GM12878 (cell line): Measurements from ENCODE around the gene UBE2QL1. TPM values are rescaled to one million over a fixed set of nuclear protein-coding genes. Genes with fewer than 3 reads are reported as not detected.

Experiments used
- ATAC-seq: fragments of 200-7000 bp; cut with Tn5 transposase; 3 replicates; pipeline ENCODE4 v1.9.1; 2020; ENCODE audit warnings: mild to moderate bottlenecking, moderate library complexity
- BruUV-seq: library from RNA; stranded (reverse); fragments of 400-500 nt; replicated peaks from 2 replicates; lab custom pipeline; 2021; lab: Mats Ljungman, UMichigan
- CTCF ChIA-PET: fragments of 300-600 bp; sonication (Branson Sonifier 250); formaldehyde crosslinking; extraction: SDS; loops from one replicate; lab custom pipeline; 2021; ENCODE audit warnings: inconsistent platforms; lab: Yijun Ruan, JAX
- POLR2A ChIA-PET: fragments of 350-600 bp; formaldehyde crosslinking; extraction: SDS; loops from one replicate; lab custom pipeline; 2021; ENCODE audit warnings: inconsistent platforms; lab: Charles Lee
- RAD21 ChIA-PET: fragments of 300-600 bp; sonication (Branson Sonifier 250); formaldehyde crosslinking; loops from one replicate; lab custom pipeline; 2023; ENCODE audit warnings: antibody characterized with exemption; ENCODE audit not compliant: unreplicated experiment; lab: Charles Lee
- SMC1A ChIA-PET: fragments of 300-600 bp; sonication (Branson Sonifier 250); formaldehyde crosslinking; loops from one replicate; lab custom pipeline; 2023; ENCODE audit not compliant: unreplicated experiment, uncharacterized antibody; lab: Charles Lee
- DNase-seq: peaks from one replicate; pipeline ENCODE4 v3.0.0-alpha.2; 2011; ENCODE audit warnings: low read depth, low spot score
- FAIRE-seq: peaks from 3 replicates; lab custom pipeline; 2011; peaks lifted over from hg19 to GRCh38; lab: Jason Lieb, UNC
- H2AFZ ChIP-seq: 2 replicates; pipeline ENCODE4 v1.6.0; 2011; ENCODE audit warnings: low read depth, low read length, control low read depth; ENCODE audit not compliant: control insufficient read depth
- H3K27ac ChIP-seq: 2 replicates; pipeline ENCODE4 v1.5.1; 2011; ENCODE audit warnings: control low read depth; ENCODE audit not compliant: control insufficient read depth, insufficient read depth
- H3K27me3 ChIP-seq, 2 experiments: replicated peaks in 1 of 2; 2 replicates each; pipeline versions ENCODE4 v1.6.0 to v1.6.1; 2011; ENCODE audit warnings: low read length in 1 of 2; ENCODE audit not compliant: control insufficient read depth in 2 of 2, insufficient read depth in 2 of 2
- H3K36me3 ChIP-seq, 2 experiments: 2 replicates each; pipeline ENCODE4 v1.5.1; 2011; ENCODE audit warnings: low read length in 1 of 2; ENCODE audit not compliant: control insufficient read depth in 2 of 2, insufficient read depth in 2 of 2
- H3K4me1 ChIP-seq: 2 replicates; pipeline ENCODE4 v1.6.1; 2011; ENCODE audit warnings: mild to moderate bottlenecking, low read length, moderate library complexity, mixed read lengths; ENCODE audit not compliant: control insufficient read depth, insufficient read depth
- H3K4me2 ChIP-seq: 2 replicates; pipeline ENCODE4 v1.6.0; 2011; ENCODE audit warnings: control low read depth; ENCODE audit not compliant: control insufficient read depth, insufficient read depth
- H3K4me3 ChIP-seq: fragments of 200-600 bp; sonication (generic); 2 replicates; pipeline ENCODE4 v1.5.1; 2016
- H3K79me2 ChIP-seq: 2 replicates; pipeline ENCODE4 v1.6.0; 2011; ENCODE audit warnings: low read length; ENCODE audit not compliant: control insufficient read depth, insufficient read depth
- H3K9ac ChIP-seq: 2 replicates; pipeline ENCODE4 v1.8.0; 2011; ENCODE audit warnings: low read length, control low read depth, mixed read lengths; ENCODE audit not compliant: control insufficient read depth, insufficient read depth
- H3K9me3 ChIP-seq: replicated peaks from 3 replicates; pipeline ENCODE4 v1.5.1; 2011; ENCODE audit warnings: mild to moderate bottlenecking, low read length; ENCODE audit not compliant: control insufficient read depth, insufficient read depth
- H4K20me1 ChIP-seq: 2 replicates; pipeline ENCODE4 v1.6.0; 2011; ENCODE audit not compliant: control insufficient read depth, insufficient read depth
- CTCF ChIP-seq, 3 experiments: IDR thresholded peaks in 2 of 3; conservative IDR thresholded peaks in 1 of 3; 2 replicates each; pipeline ENCODE4 v1.5.1; 2011; ENCODE audit warnings: low read depth in 3 of 3, low read length in 3 of 3, mild to moderate bottlenecking in 3 of 3, control low read depth in 2 of 3, moderate library complexity in 2 of 3, inconsistent platforms in 1 of 3, mixed read lengths in 1 of 3; ENCODE audit not compliant: control insufficient read depth in 2 of 3, insufficient read depth in 1 of 3; ENCODE audit errors: extremely low read depth in 1 of 3
- EGR1 ChIP-seq, 2 experiments: IDR thresholded peaks; 1 replicate in 1 of 2; 2 replicates in 1 of 2; pipeline ENCODE4 v1.6.1; 2011 to 2012; ENCODE audit warnings: low read depth in 2 of 2, low read length in 2 of 2, borderline replicate concordance in 1 of 2, mild to moderate bottlenecking in 1 of 2, moderate library complexity in 1 of 2
- IRF5 ChIP-seq: fragments of 450-650 bp; IDR thresholded peaks from 2 replicates; pipeline ENCODE4 v1.6.1; 2017; ENCODE audit warnings: borderline replicate concordance
- RAD21 ChIP-seq: IDR thresholded peaks from 2 replicates; pipeline ENCODE4 v1.6.1; 2011; ENCODE audit warnings: mild to moderate bottlenecking, low read depth, low read length, moderate library complexity; ENCODE audit not compliant: insufficient read depth
- SRF ChIP-seq, 2 experiments: IDR thresholded peaks; 2 replicates each; pipeline ENCODE4 v1.6.1; 2011; ENCODE audit warnings: low read depth in 2 of 2, low read length in 2 of 2, mild to moderate bottlenecking in 1 of 2, moderate library complexity in 1 of 2
- WGBS: methylation state at CpG from one replicate; pipeline ENCODE4 v1.1.6; 2016; ENCODE audit warnings: low lambda C conversion rate; ENCODE audit not compliant: insufficient replicate concordance, insufficient coverage; ENCODE audit errors: missing lambda C conversion rate; 5-methylcytosine and 5-hydroxymethylcytosine counted together
- in situ Hi-C: fragments of 300-500 bp; cut with MboI; formaldehyde crosslinking; loops from 9 replicates; pipeline ENCODE4 v1.14.3; 2018; ENCODE audit warnings: mixed read lengths
- intact Hi-C: fragments of 100-400 bp; cut with micrococcal nuclease; formaldehyde crosslinking; loops from one replicate; pipeline ENCODE4 v1.14.2; 2022; ENCODE audit not compliant: unreplicated experiment
- polyA plus RNA-seq, 11 experiments: library from polyadenylated mRNA; depleted of rRNA in 4 of 11; unstranded in 6 of 11; stranded (reverse) in 5 of 11; fragments of >200 nt; fragmentation: Nextera tagmentation in 4 of 11; fragmentation: Illumina TruSeq in 1 of 11; extraction: Ambion mirVana in 4 of 11; extraction: Trizol in 1 of 11; gene quantifications; 1 replicate in 1 of 11; 2 replicates in 10 of 11; pipeline versions ENCODE4 v1.2.1 to v1.2.3, GENCODE V29; 2011 to 2016; ENCODE audit warnings: inconsistent platforms in 2 of 11, missing spikeins in 2 of 11, low read depth in 1 of 11
- total RNA-seq, 4 experiments: library from RNA; depleted of rRNA in 3 of 4; stranded (reverse); fragments of >200 nt in 3 of 4; fragmentation: Illumina TruSeq in 1 of 4; extraction: Trizol in 1 of 4; gene quantifications; 2 replicates each; pipeline versions ENCODE4 v1.2.1 to v1.2.3, GENCODE V29; 2013 to 2021

UBE2QL1 gene
- total and polyA plus RNA-seq, 10 of the 15 experiments (the other 5 are each of a cell fraction or from before 2014, with no cell fraction given), result 0.03 to 0.62 (median 0.04) TPM; not detected in 6

GRCh38 chr5:6522923-6523322 lies 74.3 kb downstream of the UBE2QL1 start (continued):
- TF ChIP-seq IRF5, result no peak
- TF ChIP-seq SRF (IDR thresholded peaks at IDR 0.05; ENCODE audit: low read depth in 2 of 2, low read length in 2 of 2), result no peak
- TF ChIP-seq, all 136 proteins: peak for 0

- no peak for FAIRE-seq
- ChIA-PET SMC1A (interaction anchor here (1.0 kb wide), 1 partner anchor 148 kb away, joined by 3 read pairs; no protein-coding TSS in a partner anchor), POLR2A (no interaction called here), CTCF (interaction anchor here (1.0 kb wide), 1 partner anchor 359 kb away, joined by 3 read pairs; no protein-coding TSS in a partner anchor), RAD21 (interaction anchor here (0.9 kb wide), 1 partner anchor 149 kb away, joined by 3 read pairs; no protein-coding TSS in a partner anchor)
- DNase-seq, result no peak
- H3K4me3 ChIP-seq, result no peak overlapping the region
- 61% methylated on average over 4 of the region's 4 CpGs for WGBS
- no peaks in the 10 kb centered on the region for H3K9me3 ChIP-seq
- in situ Hi-C loops (no loop called here), intact Hi-C loops (loop anchor here (5.0 kb wide), 1 partner anchor 233 kb away; no protein-coding TSS in a partner anchor)
- ATAC-seq, result peak; percentile 31; the same call in 2 of the 3 replicates
- H3K9ac ChIP-seq, result no peak overlapping the region
- TF ChIP-seq CTCF (IDR thresholded peaks at IDR 0.05 in 2 of 3, conservative IDR thresholded peaks at IDR 0.05 in 1 of 3; ENCODE audit: control insufficient read depth in 2 of 3, extremely low read depth in 1 of 3, insufficient read depth in 1 of 3, low read depth in 3 of 3, low read length in 3 of 3) (peak in 1 of 3 experiments; percentile 36; a peak in 2 of 6 replicates), RAD21 (peak; percentile 2; the same call in 1 of the 2 replicates), EGR1 (IDR thresholded peaks at IDR 0.05; ENCODE audit: borderline replicate concordance in 1 of 2, low read depth in 2 of 2, low read length in 2 of 2) (no peak)
- H3K4me2 ChIP-seq, result no peak overlapping the region
- no peaks in the 10 kb centered on the region for H3K36me3 ChIP-seq
- peaks cover 0 to 4% of the 10 kb centered on the region in 2 experiments; a peak in 2 of 4 replicates for H3K27me3 ChIP-seq
- no TSS peak for BruUV-seq
- no peaks in the 10 kb centered on the region for H4K20me1 ChIP-seq
- no peak overlapping the region for H3K27ac ChIP-seq
- no peaks in the 10 kb centered on the region for H3K79me2 ChIP-seq
- no peak overlapping the region for H2AFZ ChIP-seq
- no peaks in the 10 kb centered on the region for H3K4me1 ChIP-seq
Measured at GRCh38 chr5:6525422-6525821, 76.8 kb downstream of the UBE2QL1 start.
